Measurements from ENCODE around the gene MNT.

MNT gene

GRCh38 chr17:2416010-2416734 is 15.3 kb upstream of the MNT start:
- DNase-seq (ENCODE audit: low read depth) = peak; percentile 77

- no peak for DNase-seq (ENCODE audit: low read depth)
These were observed 14.2 kb upstream of the MNT start for GRCh38 chr17:2415081-2415480.

GRCh38 chr17:2414446-2415064 is 13.7 kb upstream of the MNT start:
- DNase-seq (ENCODE audit: low read depth) = no peak

GRCh38 chr17:2412561-2413021 is 11.7 kb upstream of the MNT start:
- DNase-seq (ENCODE audit: low read depth) = no peak

- DNase-seq (ENCODE audit: low read depth) = no peak
These were observed 10.1 kb upstream of the MNT start for GRCh38 chr17:2410951-2411350.

- DNase-seq (ENCODE audit: low read depth) = no peak
These were observed 6.3 kb upstream of the MNT start for GRCh38 chr17:2406903-2407790.

- no peak for DNase-seq (ENCODE audit: low read depth)
These were observed 5.5 kb upstream of the MNT start for GRCh38 chr17:2406271-2406902.

- DNase-seq (ENCODE audit: low read depth) = no peak
These were observed 4.5 kb upstream of the MNT start for GRCh38 chr17:2405247-2405926.

- no peak for DNase-seq (ENCODE audit: low read depth)
These were observed 2.2 kb upstream of the MNT start for GRCh38 chr17:2403044-2403443.

GRCh38 chr17:2402544-2402943 is 1.7 kb upstream of the MNT start:
- no peak for DNase-seq (ENCODE audit: low read depth)

- peak; percentile 99 for DNase-seq (ENCODE audit: low read depth)
These were observed 764 bp upstream of the MNT start for GRCh38 chr17:2401426-2402221.

- peak; percentile 47 for DNase-seq (ENCODE audit: low read depth)
These were observed 390 bp downstream of the MNT start for GRCh38 chr17:2400474-2400866.

GRCh38 chr17:2399572-2400473 is 1.0 kb downstream of the MNT start:
- DNase-seq (ENCODE audit: low read depth) = peak; percentile 91

- peak; percentile 39 for DNase-seq (ENCODE audit: low read depth)
These were observed 1.9 kb downstream of the MNT start for GRCh38 chr17:2398655-2399571.

- no peak for DNase-seq (ENCODE audit: low read depth)
These were observed 2.7 kb downstream of the MNT start for GRCh38 chr17:2398182-2398581.

GRCh38 chr17:2397247-2398171 is 3.4 kb downstream of the MNT start:
- no peak for DNase-seq (ENCODE audit: low read depth)

GRCh38 chr17:2396568-2397246 is 4.2 kb downstream of the MNT start:
- DNase-seq (ENCODE audit: low read depth) = peak; percentile 52
